ENCODE measurements around the gene CMIP. TPM values are rescaled to one million over a fixed set of nuclear protein-coding genes. Genes with fewer than 3 reads are reported as not detected.
"Not testable (repeated sequence)": the region's sequence is repeated elsewhere in the genome, so short reads cannot be mapped to it uniquely, and the experiment has no call there.

The CMIP gene
- total RNA-seq, 4 donors from 2014 or later, result 14.5 to 24.6 (median 21.0) TPM

GRCh38 chr16:81573533-81574020 is 129.0 kb downstream of the CMIP start:
- no peaks in the 10 kb centered on the region for H3K27me3 ChIP-seq
- H3K27ac ChIP-seq (replicated peaks in 1 of 4), result no peak overlapping the region
- H3K4me1 ChIP-seq, result peaks cover under 1 to 24% (median 13%) of the 10 kb centered on the region in 4 donors
- H3K4me3 ChIP-seq, result no peak overlapping the region
- WGBS, result 94% methylated on average over 7 of the region's 7 CpGs
- intact Hi-C loops (cut with DNase I), result loop anchor here (10.0 kb wide), 1 partner anchor 89 kb away; no protein-coding TSS in a partner anchor
- no peaks in the 10 kb centered on the region for H3K36me3 ChIP-seq
- no peak for DNase-seq (ENCODE audit: extremely low spot score)
- no peaks in the 10 kb centered on the region for H3K9me3 ChIP-seq
- TF ChIP-seq EP300 (IDR thresholded peaks at IDR 0.05) (no peak), POLR2A (IDR thresholded peaks at IDR 0.05; ENCODE audit: low read depth) (no peak), POLR2AphosphoS5 (IDR thresholded peaks at IDR 0.05) (no peak), CTCF (IDR thresholded peaks at IDR 0.05) (no peak)

- no peak overlapping the region for H3K27ac ChIP-seq (replicated peaks in 1 of 4)
- H3K4me3 ChIP-seq, result no peak overlapping the region
- H3K9me3 ChIP-seq, result no peaks in the 10 kb centered on the region
- WGBS, result 92% methylated on average over 6 of the region's 7 CpGs
- H3K4me1 ChIP-seq, result peaks cover 0 to 18% (median 9%) of the 10 kb centered on the region in 4 donors
- H3K36me3 ChIP-seq, result no peaks in the 10 kb centered on the region
- TF ChIP-seq POLR2AphosphoS5 (IDR thresholded peaks at IDR 0.05) (no peak), POLR2A (IDR thresholded peaks at IDR 0.05; ENCODE audit: low read depth) (no peak), CTCF (IDR thresholded peaks at IDR 0.05) (no peak), EP300 (IDR thresholded peaks at IDR 0.05) (no peak)
- DNase-seq (ENCODE audit: extremely low spot score), result no peak
- H3K27me3 ChIP-seq, result no peaks in the 10 kb centered on the region
- intact Hi-C loops (cut with DNase I), result loop anchor here (10.0 kb wide), 1 partner anchor 89 kb away; no protein-coding TSS in a partner anchor
These were observed 129.6 kb downstream of the CMIP start for GRCh38 chr16:81574168-81574567.

- no peak for DNase-seq (ENCODE audit: extremely low spot score)
- H3K27ac ChIP-seq (replicated peaks in 1 of 4), result no peak overlapping the region
- H3K9me3 ChIP-seq, result no peaks in the 10 kb centered on the region
- intact Hi-C loops (cut with DNase I), result loop anchor here (10.0 kb wide), 1 partner anchor 91 kb away; no protein-coding TSS in a partner anchor
- TF ChIP-seq POLR2A (IDR thresholded peaks at IDR 0.05; ENCODE audit: low read depth) (no peak), CTCF (IDR thresholded peaks at IDR 0.05) (no peak), EP300 (IDR thresholded peaks at IDR 0.05) (no peak), POLR2AphosphoS5 (IDR thresholded peaks at IDR 0.05) (no peak)
- no peak overlapping the region for H3K4me3 ChIP-seq
- no peaks in the 10 kb centered on the region for H3K36me3 ChIP-seq
- WGBS, result 92% methylated on average over 6 of the region's 6 CpGs
- peaks cover 0 to 10% (median 4%) of the 10 kb centered on the region in 4 donors for H3K4me1 ChIP-seq
- no peaks in the 10 kb centered on the region for H3K27me3 ChIP-seq
These were observed 130.7 kb downstream of the CMIP start for GRCh38 chr16:81575307-81575706.

GRCh38 chr16:81575834-81576233 is 131.2 kb downstream of the CMIP start:
- Histone ChIP-seq H3K9me3 (no peaks in the 10 kb centered on the region), H3K4me1 (peaks cover 0 to 10% (median 3%) of the 10 kb centered on the region in 4 donors), H3K27ac (replicated peaks in 1 of 4) (no peak overlapping the region), H3K4me3 (no peak overlapping the region), H3K27me3 (no peaks in the 10 kb centered on the region), H3K36me3 (no peaks in the 10 kb centered on the region)
- no peak for TF ChIP-seq POLR2A (IDR thresholded peaks at IDR 0.05; ENCODE audit: low read depth)
- no peak for TF ChIP-seq CTCF (IDR thresholded peaks at IDR 0.05)
- no peak for TF ChIP-seq EP300 (IDR thresholded peaks at IDR 0.05)
- no peak for TF ChIP-seq POLR2AphosphoS5 (IDR thresholded peaks at IDR 0.05)
- intact Hi-C loops (cut with DNase I), result loop anchor here (10.0 kb wide), 1 partner anchor 91 kb away; no protein-coding TSS in a partner anchor
- no peak for DNase-seq (ENCODE audit: extremely low spot score)
- 94% methylated on average over 6 of the region's 6 CpGs for WGBS

GRCh38 chr16:81576696-81577095 is 132.1 kb downstream of the CMIP start:
- no peaks in the 10 kb centered on the region for H3K36me3 ChIP-seq
- no peaks in the 10 kb centered on the region for H3K9me3 ChIP-seq
- 93% methylated on average over 1 of the region's 1 CpG for WGBS
- no peak overlapping the region for H3K4me3 ChIP-seq
- TF ChIP-seq POLR2A (IDR thresholded peaks at IDR 0.05; ENCODE audit: low read depth) (no peak), POLR2AphosphoS5 (IDR thresholded peaks at IDR 0.05) (no peak), EP300 (IDR thresholded peaks at IDR 0.05) (no peak)
- no peak for DNase-seq (ENCODE audit: extremely low spot score)
- H3K27ac ChIP-seq (replicated peaks in 1 of 4), result no peak overlapping the region
- no peaks in the 10 kb centered on the region for H3K27me3 ChIP-seq
- peaks cover 0 to 8% (median 3%) of the 10 kb centered on the region in 4 donors for H3K4me1 ChIP-seq
- intact Hi-C loops (cut with DNase I), result loop anchor here (10.0 kb wide), 1 partner anchor 92 kb away; no protein-coding TSS in a partner anchor

GRCh38 chr16:81577272-81577671 is 132.7 kb downstream of the CMIP start:
- intact Hi-C loops (cut with DNase I), result loop anchor here (10.0 kb wide), 1 partner anchor 92 kb away; no protein-coding TSS in a partner anchor
- not testable (repeated sequence) for DNase-seq (ENCODE audit: extremely low spot score); H3K4me3 ChIP-seq; H3K27ac ChIP-seq (replicated peaks in 1 of 4); H3K27me3 ChIP-seq; H3K9me3 ChIP-seq; H3K36me3 ChIP-seq; H3K4me1 ChIP-seq

All from esophagus muscularis mucosa (tissue), 4 donors.